T-helper 1 cell treated with Interleukin-12 subunit alpha and Interleukin-12 subunit beta and Interleukin-4 antibody, amounts not matched to agents 30 μg/mL and 1 μg/mL, for 36 hours (primary cell): ENCODE measurements around the gene GRK2.

Experiments used
- H3K27ac Mint-ChIP-seq: one replicate; pipeline ENCODE4 v1.8.0; 2021; ENCODE audit warnings: mild to moderate bottlenecking, mixed read lengths
- H3K27me3 Mint-ChIP-seq: one replicate; pipeline ENCODE4 v1.8.0; 2021; ENCODE audit warnings: low read depth, mixed read lengths
- H3K36me3 Mint-ChIP-seq: one replicate; pipeline ENCODE4 v1.8.0; 2021; ENCODE audit warnings: low read depth, mixed read lengths
- H3K4me1 Mint-ChIP-seq: one replicate; pipeline ENCODE4 v1.8.0; 2021; ENCODE audit warnings: low read depth, mixed read lengths
- H3K4me3 Mint-ChIP-seq: one replicate; pipeline ENCODE4 v1.8.0; 2021; ENCODE audit warnings: mild to moderate bottlenecking, moderate library complexity, mixed read lengths
- H3K9me3 Mint-ChIP-seq: one replicate; pipeline ENCODE4 v1.8.0; 2021; ENCODE audit warnings: mixed read lengths

GRK2 gene

GRCh38 chr11:67289651-67290479, 23.6 kb downstream of the GRK2 start:
- H3K9me3 Mint-ChIP-seq: peaks cover 3% of the 10 kb centered on the region
- peak overlapping the region; percentile 85 for H3K4me3 Mint-ChIP-seq
- no peaks in the 10 kb centered on the region for H3K27me3 Mint-ChIP-seq
- peaks cover 42% of the 10 kb centered on the region for H3K4me1 Mint-ChIP-seq
- peak overlapping the region; percentile 85 for H3K27ac Mint-ChIP-seq
- H3K36me3 Mint-ChIP-seq: peaks cover 41% of the 10 kb centered on the region

GRCh38 chr11:67290801-67291200, 24.5 kb downstream of the GRK2 start:
- Mint-ChIP-seq H3K27ac (no peak overlapping the region), H3K27me3 (no peaks in the 10 kb centered on the region), H3K9me3 (peaks cover 5% of the 10 kb centered on the region), H3K4me3 (peak overlapping the region; percentile 85), H3K36me3 (peaks cover 50% of the 10 kb centered on the region), H3K4me1 (peaks cover 42% of the 10 kb centered on the region)

- Mint-ChIP-seq H3K27me3 (no peaks in the 10 kb centered on the region), H3K4me3 (no peak overlapping the region), H3K9me3 (peaks cover 15% of the 10 kb centered on the region), H3K27ac (no peak overlapping the region), H3K36me3 (peaks cover 55% of the 10 kb centered on the region), H3K4me1 (peaks cover 37% of the 10 kb centered on the region)
These were observed 25.5 kb downstream of the GRK2 start for GRCh38 chr11:67291481-67292381.

DNA sequence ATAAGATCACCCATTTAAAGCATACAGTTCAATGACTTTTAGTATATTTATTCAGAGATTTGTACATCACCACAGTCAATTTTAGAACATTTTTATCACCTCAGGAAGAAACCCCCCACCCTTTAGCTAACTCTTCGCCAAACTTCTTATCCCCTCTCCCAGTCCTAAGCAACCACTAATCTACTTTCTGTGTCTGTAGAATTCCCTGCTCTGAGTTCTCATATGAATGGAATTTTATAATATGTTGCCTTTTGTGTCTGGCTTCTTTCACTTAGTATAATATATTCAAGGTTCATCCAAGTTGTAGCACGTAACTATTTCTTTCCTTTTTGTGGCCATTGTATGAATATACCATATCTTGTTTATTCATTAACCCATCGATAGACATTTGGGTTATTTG, 26.4 kb downstream of the GRK2 start:
- H3K9me3 Mint-ChIP-seq: peaks cover 19% of the 10 kb centered on the region
- H3K27ac Mint-ChIP-seq: peak overlapping the region; percentile 27
- peak overlapping the region; percentile 16 for H3K4me3 Mint-ChIP-seq
- H3K27me3 Mint-ChIP-seq: no peaks in the 10 kb centered on the region
- H3K36me3 Mint-ChIP-seq: peaks cover 51% of the 10 kb centered on the region
- peaks cover 29% of the 10 kb centered on the region for H3K4me1 Mint-ChIP-seq

DNA sequence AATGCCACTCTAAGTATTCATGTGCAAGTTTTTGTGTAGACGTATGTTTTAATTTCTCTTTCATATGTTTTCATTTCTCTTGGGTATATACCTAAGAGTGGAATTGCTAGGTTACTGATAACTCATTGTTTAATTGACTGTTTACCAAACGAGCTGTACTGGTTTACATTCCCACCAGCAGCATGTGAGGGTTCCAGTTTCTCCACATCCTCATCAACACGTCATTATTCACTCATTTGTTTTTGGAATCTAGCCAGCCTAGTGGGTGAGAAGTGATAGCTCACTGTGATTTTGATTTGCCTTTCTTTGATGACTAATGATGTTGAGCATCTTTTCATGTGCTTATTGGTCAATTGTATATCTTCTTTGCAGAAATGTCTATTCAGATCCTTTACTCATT, 26.8 kb downstream of the GRK2 start:
- peaks cover 19% of the 10 kb centered on the region for H3K9me3 Mint-ChIP-seq
- peaks cover 55% of the 10 kb centered on the region for H3K36me3 Mint-ChIP-seq
- no peaks in the 10 kb centered on the region for H3K27me3 Mint-ChIP-seq
- peaks cover 25% of the 10 kb centered on the region for H3K4me1 Mint-ChIP-seq
- H3K27ac Mint-ChIP-seq: peak overlapping the region; percentile 27
- H3K4me3 Mint-ChIP-seq: peak overlapping the region; percentile 16

DNA sequence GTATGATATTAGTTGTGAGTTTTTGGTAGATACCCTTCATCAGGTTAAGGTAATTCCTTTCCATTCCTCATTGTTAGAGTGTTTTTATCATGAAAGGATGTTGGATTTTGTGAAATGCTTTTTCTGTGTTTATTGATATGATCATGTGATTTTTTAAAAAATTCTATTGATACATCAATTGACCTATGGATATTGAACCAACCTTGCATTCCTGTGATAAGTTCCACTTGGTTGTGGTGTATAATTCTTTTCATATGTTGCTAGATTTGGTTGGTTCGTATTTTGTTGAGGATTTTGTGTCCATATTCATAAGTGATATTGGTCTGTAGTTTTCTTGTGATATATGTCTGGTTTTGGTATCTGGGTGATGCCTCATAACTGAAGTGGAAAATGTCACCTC, 29.6 kb downstream of the GRK2 start:
- no peaks in the 10 kb centered on the region for H3K27me3 Mint-ChIP-seq
- peaks cover 19% of the 10 kb centered on the region for H3K9me3 Mint-ChIP-seq
- peaks cover 19% of the 10 kb centered on the region for H3K4me1 Mint-ChIP-seq
- H3K27ac Mint-ChIP-seq: no peak overlapping the region
- H3K4me3 Mint-ChIP-seq: no peak overlapping the region
- peaks cover 63% of the 10 kb centered on the region for H3K36me3 Mint-ChIP-seq

GRCh38 chr11:67298786-67299185, 32.5 kb downstream of the GRK2 start:
- no peaks in the 10 kb centered on the region for H3K27me3 Mint-ChIP-seq
- H3K9me3 Mint-ChIP-seq: peaks cover 19% of the 10 kb centered on the region
- no peak overlapping the region for H3K27ac Mint-ChIP-seq
- peaks cover 8% of the 10 kb centered on the region for H3K4me1 Mint-ChIP-seq
- H3K36me3 Mint-ChIP-seq: peaks cover 48% of the 10 kb centered on the region
- H3K4me3 Mint-ChIP-seq: no peak overlapping the region

GRCh38 chr11:67299471-67300191, 33.4 kb downstream of the GRK2 start:
- H3K27ac Mint-ChIP-seq: no peak overlapping the region
- no peaks in the 10 kb centered on the region for H3K27me3 Mint-ChIP-seq
- H3K36me3 Mint-ChIP-seq: peaks cover 43% of the 10 kb centered on the region
- no peak overlapping the region for H3K4me3 Mint-ChIP-seq
- peaks cover 4% of the 10 kb centered on the region for H3K4me1 Mint-ChIP-seq
- peaks cover 15% of the 10 kb centered on the region for H3K9me3 Mint-ChIP-seq

DNA sequence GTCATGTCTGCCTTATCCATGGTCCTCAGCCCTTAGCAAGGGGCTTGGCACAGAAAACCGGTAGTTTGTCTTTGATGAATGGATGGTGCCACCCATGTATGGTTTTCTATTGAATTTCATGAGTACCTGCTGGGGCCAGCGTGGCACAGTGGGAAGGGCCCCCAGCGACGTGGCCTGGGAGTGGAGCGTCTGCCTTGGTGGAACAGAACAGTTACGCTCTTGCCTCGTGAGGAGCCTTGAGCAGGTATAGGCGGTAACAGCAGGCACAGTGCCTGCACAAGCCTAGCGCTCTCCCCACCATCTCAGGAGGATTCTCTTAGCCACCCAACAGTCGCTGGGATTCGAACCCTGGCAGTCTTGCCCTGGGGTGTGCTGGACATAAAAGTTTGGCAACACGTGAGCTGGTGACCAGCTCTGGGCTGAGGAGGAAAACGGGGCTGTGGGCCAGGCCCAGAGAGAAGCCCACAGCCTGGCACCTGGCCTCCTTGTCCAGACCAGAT, 34.0 kb downstream of the GRK2 start:
- Mint-ChIP-seq H3K27me3 (no peaks in the 10 kb centered on the region), H3K27ac (no peak overlapping the region), H3K4me3 (no peak overlapping the region), H3K4me1 (peaks cover 4% of the 10 kb centered on the region), H3K36me3 (peaks cover 39% of the 10 kb centered on the region), H3K9me3 (peaks cover 15% of the 10 kb centered on the region)

DNA sequence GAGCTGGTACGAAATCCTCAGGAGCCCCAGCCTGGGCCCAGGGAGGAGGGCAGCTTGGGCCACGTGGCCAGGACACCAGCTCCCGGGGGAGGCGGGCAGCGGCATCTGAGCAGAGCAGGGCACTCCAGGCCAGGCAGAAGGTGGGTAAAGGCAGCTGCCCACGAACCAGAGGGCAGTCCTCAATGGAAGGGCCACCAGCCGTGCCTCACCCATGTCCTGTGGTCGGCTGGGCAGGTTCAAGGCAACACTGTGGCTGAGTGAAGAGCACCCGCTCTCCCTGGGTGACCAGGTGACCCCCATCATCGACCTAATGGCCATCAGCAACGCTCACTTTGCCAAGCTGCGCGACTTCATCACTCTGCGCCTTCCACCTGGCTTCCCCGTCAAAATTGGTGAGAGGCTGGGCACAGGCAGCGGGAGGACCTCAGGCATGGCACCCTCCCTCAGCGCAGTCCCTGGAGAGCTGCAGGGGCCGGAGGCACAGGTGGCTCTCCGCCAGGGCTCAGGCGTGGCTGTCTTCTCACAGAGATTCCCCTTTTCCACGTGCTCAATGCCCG, 34.6 kb downstream of the GRK2 start:
- H3K4me1 Mint-ChIP-seq: peaks cover 4% of the 10 kb centered on the region
- peaks cover 13% of the 10 kb centered on the region for H3K9me3 Mint-ChIP-seq
- H3K36me3 Mint-ChIP-seq: peaks cover 34% of the 10 kb centered on the region
- no peak overlapping the region for H3K4me3 Mint-ChIP-seq
- H3K27me3 Mint-ChIP-seq: no peaks in the 10 kb centered on the region
- no peak overlapping the region for H3K27ac Mint-ChIP-seq

DNA sequence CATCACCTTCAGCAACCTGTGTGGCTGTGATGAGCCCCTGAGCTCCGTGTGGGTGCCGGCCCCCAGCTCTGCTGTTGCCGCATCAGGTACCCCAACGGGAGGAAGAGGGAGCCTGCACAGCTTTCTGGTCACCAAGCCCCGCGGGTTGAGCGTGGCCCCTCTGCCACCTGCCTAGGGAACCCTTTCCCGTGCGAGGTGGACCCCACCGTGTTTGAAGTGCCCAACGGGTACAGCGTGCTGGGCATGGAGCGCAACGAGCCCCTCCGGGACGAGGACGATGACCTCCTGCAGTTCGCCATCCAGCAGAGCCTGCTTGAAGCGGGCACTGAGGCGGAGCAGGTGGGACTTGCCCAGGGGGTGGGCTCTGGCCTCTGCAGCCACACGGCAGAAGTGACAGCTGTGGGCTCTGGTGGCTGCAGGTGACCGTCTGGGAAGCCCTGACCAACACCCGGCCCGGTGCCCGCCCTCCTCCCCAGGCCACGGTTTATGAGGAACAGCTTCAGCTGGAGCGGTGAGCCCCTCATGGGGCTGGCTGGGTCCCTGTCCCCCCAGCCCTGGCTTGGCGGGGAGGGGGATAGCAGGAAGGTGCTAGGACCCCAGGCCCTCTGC, 35.1 kb downstream of the GRK2 start:
- H3K4me3 Mint-ChIP-seq: no peak overlapping the region
- H3K27ac Mint-ChIP-seq: no peak overlapping the region
- H3K4me1 Mint-ChIP-seq: peaks cover 4% of the 10 kb centered on the region
- H3K36me3 Mint-ChIP-seq: peaks cover 28% of the 10 kb centered on the region
- peaks cover 7% of the 10 kb centered on the region for H3K9me3 Mint-ChIP-seq
- no peaks in the 10 kb centered on the region for H3K27me3 Mint-ChIP-seq

GRCh38 chr11:67301951-67302516, 35.8 kb downstream of the GRK2 start:
- H3K4me3 Mint-ChIP-seq: peak overlapping the region; percentile 17
- peaks cover 1% of the 10 kb centered on the region for H3K9me3 Mint-ChIP-seq
- no peak overlapping the region for H3K27ac Mint-ChIP-seq
- peaks cover 4% of the 10 kb centered on the region for H3K4me1 Mint-ChIP-seq
- peaks cover 22% of the 10 kb centered on the region for H3K36me3 Mint-ChIP-seq
- H3K27me3 Mint-ChIP-seq: no peaks in the 10 kb centered on the region

DNA sequence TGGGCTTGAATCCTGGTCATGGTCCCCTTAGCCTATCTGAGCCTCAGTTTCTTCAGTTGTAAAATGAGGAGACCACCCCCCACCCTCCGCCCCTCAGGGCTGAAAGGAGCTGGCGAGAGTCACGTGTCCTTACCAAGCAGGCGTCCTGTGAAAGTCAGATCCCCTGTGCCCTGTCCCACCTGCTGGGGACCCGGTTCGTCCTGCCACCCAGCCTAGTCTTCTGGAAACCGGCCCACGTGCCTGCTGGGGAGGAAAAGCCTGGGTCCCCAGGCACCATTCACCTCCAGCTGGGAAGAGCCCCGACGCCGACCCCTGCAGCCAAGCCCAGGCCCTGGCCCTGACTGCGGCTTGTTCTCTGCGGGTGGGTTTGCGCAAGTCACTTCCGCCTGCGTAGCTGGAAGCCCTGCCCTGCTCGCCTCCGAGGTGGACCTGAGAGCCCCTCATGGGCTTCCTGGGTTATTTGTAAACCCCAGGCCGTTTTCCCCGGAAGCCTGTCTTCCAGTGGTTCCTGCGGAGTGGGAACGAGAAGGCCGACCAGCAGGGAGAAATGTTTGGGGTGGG, 36.4 kb downstream of the GRK2 start:
- peak overlapping the region; percentile 17 for H3K4me3 Mint-ChIP-seq
- H3K9me3 Mint-ChIP-seq: no peaks in the 10 kb centered on the region
- peaks cover 3% of the 10 kb centered on the region for H3K4me1 Mint-ChIP-seq
- no peaks in the 10 kb centered on the region for H3K27me3 Mint-ChIP-seq
- H3K36me3 Mint-ChIP-seq: peaks cover 20% of the 10 kb centered on the region
- no peak overlapping the region for H3K27ac Mint-ChIP-seq
